GM13976 (cell line): ENCODE results near the gene LIMA1.
A peak's percentile ranks its signal among the peaks of the same experiment; 100 is the strongest.

Experiments used
- DNase-seq: peaks from one replicate; pipeline ENCODE4 v3.0.0; 2012; ENCODE audit warnings: low spot score
- CTCF ChIP-seq: IDR thresholded peaks from 2 replicates; pipeline ENCODE4 v1.5.1; 2012; ENCODE audit warnings: borderline replicate concordance, mild to moderate bottlenecking; ENCODE audit not compliant: insufficient read depth; ENCODE audit errors: extremely low read depth, missing control alignments, control extremely low read depth
- in situ Hi-C: fragments of 300-500 bp; cut with MboI; formaldehyde crosslinking; loops from one replicate; pipeline ENCODE4 v1.12.0; 2022; ENCODE audit warnings: low sequenced_read_pairs, mixed read lengths, inconsistent platforms; ENCODE audit not compliant: unreplicated experiment

Gene LIMA1

GRCh38 chr12:50192236-50192635 lies 91.1 kb downstream of the LIMA1 start:
- DNase-seq = no peak
- no peak for TF ChIP-seq CTCF
- in situ Hi-C loops = no loop called here

GRCh38 chr12:50190859-50191258 lies 92.5 kb downstream of the LIMA1 start:
- in situ Hi-C loops = no loop called here
- TF ChIP-seq CTCF = no peak
- DNase-seq = no peak

- DNase-seq = peak; percentile 39
- TF ChIP-seq CTCF = no peak
- in situ Hi-C loops = no loop called here
These were observed 94.3 kb downstream of the LIMA1 start for GRCh38 chr12:50188875-50189575.

- TF ChIP-seq CTCF = no peak
- no peak for DNase-seq
- in situ Hi-C loops = no loop called here
These were observed 95.0 kb downstream of the LIMA1 start for GRCh38 chr12:50188241-50188781.

GRCh38 chr12:50187084-50187900 lies 96.0 kb downstream of the LIMA1 start:
- DNase-seq = peak; percentile 58
- in situ Hi-C loops = no loop called here
- no peak for TF ChIP-seq CTCF

GRCh38 chr12:50186681-50187080 lies 96.6 kb downstream of the LIMA1 start:
- in situ Hi-C loops = no loop called here
- TF ChIP-seq CTCF = no peak
- no peak for DNase-seq
